Left cardiac atrium (tissue), 4 donors: ENCODE results near the gene ATP5F1E. TPM values are rescaled to one million over a fixed set of nuclear protein-coding genes. Genes with fewer than 3 reads are reported as not detected.
"Not testable (repeated sequence)": the region's sequence is repeated elsewhere in the genome, so short reads cannot be mapped to it uniquely, and the experiment has no call there.

Experiments used
- ATAC-seq, 2 donors: fragments of 200-7000 bp; cut with Tn5 transposase; one replicate each; pipeline ENCODE4 v1.9.1; 2020; ENCODE audit warnings: mild to moderate bottlenecking in 2 of 2, moderate library complexity in 2 of 2
- DNase-seq: peaks from one replicate; pipeline ENCODE4 v3.0.0-alpha.2; 2020
- intact Hi-C, 2 donors: fragments of 100-400 bp; cut with DNase I; formaldehyde crosslinking; loops; one replicate each; pipeline versions ENCODE4 v1.14.1 to v1.15.1; 2022 to 2023
- total RNA-seq, 2 donors: library from RNA; stranded (reverse); fragmentation: NEBNext Ultra II Directional; extraction: Animal tissue kit (Norgen Biotek cat#: 25700); gene quantifications; one replicate each; pipeline ENCODE4 v1.2.1, GENCODE V29; 2021
- donor health status: DM: no; HTN: yes; CAD: no.
- donor health status: DM: no; HTN: yes; CAD: no; lungs with severe emphysema.
- donor health status: DM: yes; HTN: yes; CAD: no.
- donor health status: Dilated cardiomyopathy.

ATP5F1E gene
- total RNA-seq, 2 donors from 2014 or later: 122 to 125 TPM

GRCh38 chr20:58983115-58983468 is 49.0 kb downstream of the ATP5F1E start:
- not testable (repeated sequence) for ATAC-seq, DNase-seq
- intact Hi-C loops: loop anchor here in 1 of 2 donors (10.0 kb wide), 1 partner anchor 88 kb away; no protein-coding TSS in a partner anchor

- ATAC-seq (no peak), DNase-seq (no peak)
- intact Hi-C loops: loop anchor here in 1 of 2 donors (10.0 kb wide), 1 partner anchor 88 kb away; no protein-coding TSS in a partner anchor
These were observed 49.6 kb downstream of the ATP5F1E start for GRCh38 chr20:58982406-58983114.

GRCh38 chr20:58981628-58982364 is 50.3 kb downstream of the ATP5F1E start:
- intact Hi-C loops: loop anchor here in 1 of 2 donors (10.0 kb wide), 1 partner anchor 87 kb away; no protein-coding TSS in a partner anchor
- no peak for DNase-seq
- ATAC-seq: peak in 1 of 2 donors; percentile 20

- intact Hi-C loops: loop anchor here in 1 of 2 donors (10.0 kb wide), 1 partner anchor 86 kb away; no protein-coding TSS in a partner anchor
- ATAC-seq: peak; percentile 93 to 96
- peak; percentile 86 for DNase-seq
These were observed 51.2 kb downstream of the ATP5F1E start, which contains the start of gene NELFCD for GRCh38 chr20:58980711-58981627. Gene NELFCD (plus strand): TSS chr20:58981256. CDS start chr20:58981310, 54 bp downstream.

GRCh38 chr20:58978351-58979190 is 53.6 kb downstream of the ATP5F1E start:
- intact Hi-C loops: no loop called here
- no peak for ATAC-seq
- no peak for DNase-seq

- intact Hi-C loops: no loop called here
- ATAC-seq: no peak
- no peak for DNase-seq
These were observed 55.9 kb downstream of the ATP5F1E start for GRCh38 chr20:58976061-58976730.

Other genes with a start within 250 kb of the ATP5F1E start
- gene GNAS-AS1, start 181.4 kb downstream of the ATP5F1E start, total RNA-seq: under 1 TPM; 0.37 to 0.80 TPM
- 1,000 to 10,000 TPM; 1,020 to 1,609 TPM for gene GNAS, start 179.6 kb downstream of the ATP5F1E start, total RNA-seq
- gene NELFCD, start 51.1 kb downstream of the ATP5F1E start, total RNA-seq: 10 to 100 TPM; 28.7 to 34.1 TPM
- gene CTSZ, start 25.1 kb downstream of the ATP5F1E start, total RNA-seq: 100 to 1,000 TPM; 166 to 174 TPM
- gene TUBB1, start 12.9 kb downstream of the ATP5F1E start, total RNA-seq: under 1 TPM; 0.15 to 0.37 TPM
- 10 to 100 TPM; 39.9 to 58.4 TPM for gene PRELID3B, start 10.5 kb upstream of the ATP5F1E start, total RNA-seq
- gene ZNF831, start 131.5 kb upstream of the ATP5F1E start, total RNA-seq: under 1 TPM; 0.31 to 0.47 TPM